Stomach smooth muscle (tissue), 2 donors: Measurements from ENCODE around the gene PIN1.

Experiments used
- H3K27ac ChIP-seq: one replicate; pipeline ENCODE4 v1.7.0; 2013; ENCODE audit warnings: mild to moderate bottlenecking, low read length, inconsistent platforms
- H3K27me3 ChIP-seq, 2 donors: one replicate each; pipeline ENCODE4 v1.7.0; 2013; ENCODE audit warnings: low read length in 2 of 2; ENCODE audit not compliant: insufficient read depth in 2 of 2, control insufficient read depth in 1 of 2
- H3K36me3 ChIP-seq, 2 donors: one replicate each; pipeline ENCODE4 v1.7.0; 2013; ENCODE audit warnings: low read length in 2 of 2; ENCODE audit not compliant: control insufficient read depth in 2 of 2, insufficient read depth in 2 of 2
- H3K4me1 ChIP-seq: one replicate; pipeline ENCODE4 v1.7.0; 2013; ENCODE audit warnings: low read length; ENCODE audit not compliant: control insufficient read depth, insufficient read depth
- H3K4me3 ChIP-seq, 2 donors: one replicate each; pipeline ENCODE4 v1.7.0; 2013; ENCODE audit warnings: low read length in 2 of 2
- H3K9ac ChIP-seq, 2 donors: one replicate each; pipeline ENCODE4 v1.7.0; 2013; ENCODE audit warnings: low read length in 2 of 2, mild to moderate bottlenecking in 1 of 2
- H3K9me3 ChIP-seq, 2 donors: one replicate each; pipeline ENCODE4 v1.7.0; 2013; ENCODE audit warnings: low read length in 2 of 2; ENCODE audit not compliant: control insufficient read depth in 2 of 2
- donor health status: healthy.
- donor health status: Pancreatic carcinoma.

PIN1 gene

DNA sequence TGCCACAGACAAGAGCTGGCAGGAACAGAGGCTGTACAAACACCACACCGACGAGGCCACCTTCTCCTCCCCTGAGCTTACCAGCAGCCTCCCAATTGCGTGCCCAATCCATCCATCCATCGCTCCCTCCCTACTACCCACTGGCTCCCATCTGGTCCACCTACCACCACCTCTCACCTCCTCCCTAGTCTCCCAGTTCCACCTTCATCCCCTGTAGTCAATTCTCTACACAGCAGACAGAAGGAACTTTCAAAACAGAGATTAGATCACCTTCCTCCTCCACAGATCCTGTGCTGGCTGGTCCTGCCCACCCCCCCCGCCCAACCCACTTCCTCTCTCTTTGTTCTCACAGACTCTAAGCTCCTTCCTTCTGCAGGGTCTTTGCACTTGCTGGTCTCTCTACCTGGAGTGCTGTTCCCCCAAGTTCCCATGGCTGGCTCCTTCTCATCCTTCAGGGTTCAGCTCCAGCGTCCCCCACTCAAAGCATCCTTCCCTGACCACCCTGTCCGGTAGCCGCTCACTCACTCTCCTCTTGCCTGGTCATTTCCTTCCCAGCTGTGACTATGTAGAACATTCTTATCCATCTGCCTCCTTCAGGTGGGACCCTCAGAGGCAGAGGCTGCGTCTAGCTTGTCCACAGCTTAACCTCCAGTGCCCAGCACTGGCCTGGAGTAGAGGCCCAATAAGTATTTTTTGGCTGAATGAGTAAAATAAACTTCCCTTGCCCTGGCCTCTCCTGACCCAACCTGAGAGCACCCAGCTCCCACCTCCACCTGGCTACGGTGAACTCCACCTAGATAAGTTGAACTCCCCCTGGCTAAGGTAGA, 23.0 kb downstream of the PIN1 start:
- H3K27ac ChIP-seq, result no peak overlapping the region
- no peak overlapping the region for H3K9ac ChIP-seq
- no peaks in the 10 kb centered on the region for H3K4me1 ChIP-seq
- no peaks in the 10 kb centered on the region for H3K27me3 ChIP-seq
- H3K36me3 ChIP-seq, result no peaks in the 10 kb centered on the region
- H3K9me3 ChIP-seq, result no peaks in the 10 kb centered on the region
- no peak overlapping the region for H3K4me3 ChIP-seq

DNA sequence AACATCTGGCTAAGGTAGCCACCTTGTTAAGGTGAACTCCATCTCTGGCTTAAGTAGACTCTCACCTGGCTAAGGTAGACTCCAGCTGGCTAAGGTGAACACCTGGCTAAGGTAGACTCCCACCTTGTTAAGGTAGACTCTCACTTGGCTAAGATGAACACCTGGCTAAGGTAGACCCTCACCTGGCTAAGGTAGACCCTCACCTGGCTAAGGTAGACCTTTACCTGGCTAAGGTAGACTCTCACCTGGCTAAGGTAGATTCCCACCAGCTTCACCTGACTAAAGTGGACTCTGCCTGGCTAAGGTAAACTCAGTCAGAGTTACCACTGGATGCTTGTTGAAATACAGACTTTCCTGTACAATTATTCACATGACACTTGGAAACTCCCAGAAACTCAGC, 23.6 kb downstream of the PIN1 start:
- H3K9me3 ChIP-seq, result no peaks in the 10 kb centered on the region
- H3K36me3 ChIP-seq, result no peaks in the 10 kb centered on the region
- H3K27ac ChIP-seq, result no peak overlapping the region
- no peaks in the 10 kb centered on the region for H3K27me3 ChIP-seq
- H3K4me1 ChIP-seq, result no peaks in the 10 kb centered on the region
- H3K9ac ChIP-seq, result no peak overlapping the region
- no peak overlapping the region for H3K4me3 ChIP-seq

DNA sequence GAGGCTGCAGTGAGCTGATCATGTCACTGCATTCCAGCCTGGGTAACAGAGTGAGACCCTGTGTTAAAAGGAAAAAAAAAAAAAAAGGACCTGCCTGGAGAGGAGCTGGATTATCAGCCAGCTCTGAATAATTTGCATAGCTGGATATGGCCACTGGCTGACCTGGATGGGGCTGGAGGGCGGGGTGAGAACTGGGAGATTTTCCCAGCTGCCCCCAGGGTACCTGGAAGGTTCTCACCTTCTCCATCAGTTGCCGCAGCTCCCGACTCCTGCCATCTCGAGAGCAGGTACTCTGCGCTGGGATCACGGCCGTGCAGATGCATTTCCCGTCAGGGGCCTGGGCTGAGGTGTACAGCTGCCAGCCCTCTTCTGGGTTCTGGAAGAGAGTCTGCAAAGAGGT, 25.3 kb downstream of the PIN1 start:
- Histone ChIP-seq H3K27me3 (no peaks in the 10 kb centered on the region), H3K4me1 (no peaks in the 10 kb centered on the region), H3K36me3 (no peaks in the 10 kb centered on the region)

DNA sequence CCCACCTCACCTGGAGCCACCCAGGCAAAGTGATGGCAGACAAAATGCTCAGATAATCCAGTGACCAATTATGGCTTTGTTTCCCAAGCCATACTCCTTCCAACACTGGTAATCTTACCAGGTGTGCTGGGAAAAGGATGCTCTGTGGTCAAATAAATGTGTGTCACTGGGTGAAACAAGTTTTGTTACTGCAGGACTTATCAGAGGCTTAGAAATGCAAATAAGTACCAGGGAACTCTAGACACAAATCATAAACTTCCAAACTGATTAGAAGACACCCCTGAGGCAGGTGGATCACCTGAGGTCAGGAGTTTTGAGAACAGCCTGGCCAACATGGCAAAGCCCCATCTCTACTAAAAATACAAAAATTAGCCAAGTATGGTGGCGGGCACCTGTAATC, 26.4 kb downstream of the PIN1 start:
- no peaks in the 10 kb centered on the region for H3K36me3 ChIP-seq
- no peak overlapping the region for H3K4me3 ChIP-seq
- no peak overlapping the region for H3K9ac ChIP-seq
- no peaks in the 10 kb centered on the region for H3K4me1 ChIP-seq
- H3K27me3 ChIP-seq, result no peaks in the 10 kb centered on the region
- H3K27ac ChIP-seq, result no peak overlapping the region
- no peaks in the 10 kb centered on the region for H3K9me3 ChIP-seq

More for the DNA sequence above, 25.3 kb downstream of the PIN1 start:
- H3K9me3 ChIP-seq, result no peaks in the 10 kb centered on the region
- no peak overlapping the region for H3K4me3 ChIP-seq
- H3K9ac ChIP-seq, result no peak overlapping the region
- H3K27ac ChIP-seq, result no peak overlapping the region

DNA sequence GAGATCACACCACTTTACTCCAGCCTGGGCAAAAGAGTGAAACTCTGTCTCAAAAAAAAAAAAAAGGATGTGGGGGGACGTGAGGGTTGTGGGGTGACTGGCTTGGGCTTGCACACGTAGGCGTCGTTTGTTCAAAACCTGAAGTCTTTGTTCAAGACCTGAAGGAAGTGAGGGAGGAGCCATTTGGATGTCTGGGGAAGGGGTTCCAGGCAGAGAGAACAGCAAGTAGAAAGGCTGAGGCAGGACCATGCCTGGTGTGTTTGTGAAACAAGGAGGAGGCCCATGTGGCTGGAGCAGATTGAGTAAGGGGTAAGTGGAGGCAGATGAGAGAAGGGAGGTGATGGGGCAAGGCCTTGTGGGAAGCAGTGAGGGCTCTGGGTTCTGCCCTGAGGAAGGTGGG, 27.8 kb downstream of the PIN1 start:
- no peaks in the 10 kb centered on the region for H3K4me1 ChIP-seq
- H3K27me3 ChIP-seq, result no peaks in the 10 kb centered on the region
- no peak overlapping the region for H3K9ac ChIP-seq
- H3K27ac ChIP-seq, result no peak overlapping the region
- no peak overlapping the region for H3K4me3 ChIP-seq
- no peaks in the 10 kb centered on the region for H3K36me3 ChIP-seq
- no peaks in the 10 kb centered on the region for H3K9me3 ChIP-seq

DNA sequence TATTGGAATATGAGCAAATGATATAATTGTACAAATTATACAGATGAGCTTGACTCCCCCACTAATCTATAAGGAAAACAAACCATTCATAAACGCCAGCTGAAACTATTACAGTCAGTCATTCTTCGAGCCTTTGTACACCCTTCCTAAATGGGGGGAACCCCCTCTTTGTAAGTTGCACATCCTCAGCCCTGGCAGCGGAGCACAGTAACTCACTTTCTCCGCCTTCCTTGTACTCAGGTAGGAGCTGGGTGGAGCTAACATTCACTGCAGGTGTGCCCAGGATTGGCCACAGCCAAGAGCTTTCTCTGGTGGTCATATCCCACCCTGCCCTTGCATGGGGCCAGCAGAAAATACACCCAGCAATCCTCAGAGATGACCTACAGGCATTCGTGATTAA, 28.6 kb downstream of the PIN1 start:
- Histone ChIP-seq H3K4me3 (no peak overlapping the region), H3K27ac (no peak overlapping the region), H3K9ac (no peak overlapping the region), H3K36me3 (no peaks in the 10 kb centered on the region), H3K27me3 (no peaks in the 10 kb centered on the region), H3K4me1 (no peaks in the 10 kb centered on the region), H3K9me3 (no peaks in the 10 kb centered on the region)

DNA sequence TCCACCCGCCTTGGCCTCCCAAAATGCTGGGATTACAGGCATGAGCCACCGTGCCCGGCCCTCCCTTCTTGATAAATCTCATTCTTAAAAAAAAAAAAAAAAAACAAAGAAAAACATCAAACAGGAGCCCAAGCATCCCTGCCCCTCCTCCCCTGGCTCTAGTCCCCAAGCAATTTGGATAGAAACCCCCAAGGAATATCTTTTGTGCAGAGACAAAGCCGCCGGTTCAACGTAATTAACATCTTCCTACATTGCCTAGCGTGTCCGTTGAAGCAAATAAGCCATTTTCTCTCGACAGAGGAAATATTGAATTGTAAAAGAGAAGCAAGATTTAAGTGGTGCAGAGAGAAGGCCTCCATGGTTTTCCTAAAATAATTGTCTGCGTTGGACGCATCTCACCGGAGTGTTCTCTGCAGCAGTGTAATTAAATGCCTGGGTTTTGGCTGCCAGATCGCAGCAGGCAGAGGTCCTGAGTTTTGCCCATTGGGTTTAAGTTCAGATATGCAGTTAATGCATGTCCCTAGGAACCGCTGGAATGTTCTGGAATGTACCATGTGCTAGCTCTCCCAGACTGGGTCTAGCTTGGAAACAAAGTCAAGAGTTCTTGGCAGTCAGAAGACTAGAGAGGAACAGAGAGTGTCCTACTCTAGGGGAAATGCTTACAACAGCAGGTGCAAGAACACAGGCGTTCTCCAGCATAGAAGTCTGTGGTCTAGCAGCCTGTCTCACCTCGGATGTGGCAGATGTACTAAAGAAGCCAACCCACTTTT, 30.8 kb downstream of the PIN1 start:
- no peaks in the 10 kb centered on the region for H3K36me3 ChIP-seq
- H3K27ac ChIP-seq, result no peak overlapping the region
- H3K27me3 ChIP-seq, result no peaks in the 10 kb centered on the region
- no peaks in the 10 kb centered on the region for H3K9me3 ChIP-seq
- no peak overlapping the region for H3K4me3 ChIP-seq
- H3K4me1 ChIP-seq, result no peaks in the 10 kb centered on the region
- no peak overlapping the region for H3K9ac ChIP-seq

DNA sequence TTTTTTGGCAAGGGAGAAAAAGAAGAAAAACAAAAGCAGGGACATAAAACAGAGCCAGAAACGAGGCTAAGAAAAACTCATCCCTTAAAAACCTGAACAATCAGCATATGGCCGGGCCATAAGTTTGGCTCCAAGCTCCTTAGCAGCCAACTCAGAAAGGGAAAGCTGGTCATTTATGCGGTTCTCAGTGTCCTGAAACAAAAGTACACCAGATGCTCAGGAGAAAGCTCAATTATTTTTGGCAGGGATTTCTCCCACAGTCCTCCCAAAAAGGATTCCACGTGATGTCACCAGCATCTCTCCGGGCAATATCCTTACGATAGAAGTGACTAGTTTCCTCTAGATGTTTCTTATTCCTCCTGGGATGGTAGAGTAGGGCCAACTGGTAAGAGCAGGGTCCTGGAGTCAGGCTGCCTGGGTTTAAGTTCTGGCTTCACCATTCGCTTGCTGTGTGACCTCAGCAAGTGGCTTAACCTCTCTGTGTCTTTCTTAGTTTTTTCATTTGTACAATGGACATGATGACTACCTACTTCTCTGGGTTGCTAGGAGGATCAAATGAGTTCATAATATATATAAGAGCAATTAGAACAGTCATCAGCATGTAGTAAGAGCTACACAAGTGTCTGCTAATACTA, 34.0 kb downstream of the PIN1 start:
- no peaks in the 10 kb centered on the region for H3K36me3 ChIP-seq
- no peak overlapping the region for H3K4me3 ChIP-seq
- H3K9ac ChIP-seq, result no peak overlapping the region
- H3K27me3 ChIP-seq, result no peaks in the 10 kb centered on the region
- no peaks in the 10 kb centered on the region for H3K4me1 ChIP-seq
- H3K9me3 ChIP-seq, result no peaks in the 10 kb centered on the region
- H3K27ac ChIP-seq, result no peak overlapping the region

DNA sequence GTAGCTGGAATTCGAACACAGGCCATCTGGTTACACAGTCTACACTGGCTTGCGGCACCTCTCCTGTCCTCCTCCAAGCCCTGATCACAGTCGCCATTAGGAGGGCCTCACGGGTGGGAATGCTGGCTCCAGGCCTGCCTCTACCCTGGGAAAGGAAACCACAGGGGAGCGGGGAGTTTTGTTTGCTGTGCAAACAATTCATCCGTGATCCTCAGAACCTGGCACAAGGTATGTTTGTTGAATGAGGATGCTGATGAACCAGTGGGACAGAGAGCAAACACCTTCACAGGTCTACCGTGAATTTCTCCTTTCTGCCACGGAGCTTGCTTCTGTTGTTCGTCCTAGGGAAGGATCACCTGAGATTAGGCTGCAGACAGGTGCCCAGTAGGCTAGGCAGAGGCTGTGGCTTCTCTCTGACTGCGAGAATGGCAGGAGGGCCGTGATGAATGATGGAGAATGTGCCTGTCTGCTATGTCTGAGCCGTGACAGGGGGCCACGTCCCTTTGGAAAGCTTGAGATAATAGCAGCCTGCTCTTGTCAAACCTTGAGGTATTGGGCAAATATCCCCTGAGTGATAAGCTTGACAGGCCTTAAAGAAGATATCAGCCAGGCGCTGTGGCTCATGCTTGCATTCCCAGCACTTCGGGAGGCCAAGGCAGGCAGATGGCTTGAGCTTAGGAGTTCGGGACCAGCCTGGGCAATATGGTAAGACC, 36.7 kb downstream of the PIN1 start:
- H3K27ac ChIP-seq, result no peak overlapping the region
- no peaks in the 10 kb centered on the region for H3K4me1 ChIP-seq
- no peaks in the 10 kb centered on the region for H3K9me3 ChIP-seq
- no peak overlapping the region for H3K4me3 ChIP-seq
- no peak overlapping the region for H3K9ac ChIP-seq
- no peaks in the 10 kb centered on the region for H3K36me3 ChIP-seq
- no peaks in the 10 kb centered on the region for H3K27me3 ChIP-seq

DNA sequence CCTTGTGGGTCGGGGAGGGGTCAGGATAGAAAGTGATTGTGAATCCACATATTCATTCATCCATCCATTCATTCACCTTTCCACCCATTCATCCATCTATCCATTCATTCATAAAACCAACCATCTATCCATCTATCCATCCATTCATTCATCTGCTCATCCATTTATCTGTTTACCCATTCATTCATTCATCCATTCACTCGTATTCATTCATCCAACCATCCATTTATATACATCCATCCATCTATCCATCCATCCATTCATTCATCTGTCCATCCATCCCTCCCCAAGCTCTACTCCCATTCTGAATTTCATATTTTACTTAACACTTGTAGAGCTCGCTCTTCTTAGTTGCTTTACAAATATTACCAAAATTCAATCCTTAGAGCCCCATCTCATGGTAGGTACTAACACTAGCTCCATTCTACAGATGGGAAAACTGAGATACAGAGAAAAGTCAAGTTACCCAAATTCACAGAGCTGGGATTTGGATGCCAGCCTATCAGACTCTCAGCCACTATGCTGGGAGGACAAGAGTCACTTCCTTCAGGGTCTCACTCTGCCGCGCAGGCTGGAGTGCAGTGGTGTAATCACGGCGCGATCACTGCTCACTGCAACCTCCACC, 37.6 kb downstream of the PIN1 start:
- H3K27ac ChIP-seq, result no peak overlapping the region
- no peaks in the 10 kb centered on the region for H3K27me3 ChIP-seq
- H3K36me3 ChIP-seq, result no peaks in the 10 kb centered on the region
- H3K9ac ChIP-seq, result no peak overlapping the region
- no peaks in the 10 kb centered on the region for H3K4me1 ChIP-seq
- H3K4me3 ChIP-seq, result no peak overlapping the region
- H3K9me3 ChIP-seq, result no peaks in the 10 kb centered on the region
